H9 (cell line): ENCODE measurements around the gene OCIAD2. TPM values are rescaled to one million over a fixed set of nuclear protein-coding genes. Genes with fewer than 3 reads are reported as not detected.

Experiments
- DNase-seq: peaks from one replicate; pipeline ENCODE4 v3.0.0-alpha.2; 2017
- H2AFZ ChIP-seq: one replicate; pipeline ENCODE4 v1.6.1; 2013; ENCODE audit warnings: mild to moderate bottlenecking, low read length, control low read depth, moderate library complexity
- H2AK5ac ChIP-seq: 2 replicates; pipeline ENCODE4 v1.6.1; 2013; ENCODE audit warnings: low read length, control low read depth, mixed read lengths; ENCODE audit not compliant: insufficient read length
- H2BK120ac ChIP-seq: one replicate; pipeline ENCODE4 v1.6.1; 2013; ENCODE audit warnings: low read depth, mild to moderate bottlenecking, low read length, control low read depth, inconsistent platforms; ENCODE audit not compliant: poor library complexity, severe bottlenecking
- H2BK12ac ChIP-seq: 2 replicates; pipeline ENCODE4 v1.6.1; 2013; ENCODE audit warnings: low read length, control low read depth, mixed read lengths, low read depth; ENCODE audit not compliant: insufficient read length
- H2BK15ac ChIP-seq: 2 replicates; pipeline ENCODE4 v1.6.1; 2013; ENCODE audit warnings: low read depth, low read length, control low read depth
- H2BK20ac ChIP-seq: one replicate; pipeline ENCODE4 v1.6.1; 2013; ENCODE audit warnings: low read depth, mild to moderate bottlenecking, low read length, control low read depth, inconsistent platforms; ENCODE audit not compliant: poor library complexity, severe bottlenecking
- H2BK5ac ChIP-seq: 2 replicates; pipeline ENCODE4 v1.6.1; 2013; ENCODE audit warnings: low read length, control low read depth, mixed read lengths; ENCODE audit not compliant: insufficient read length
- H3K14ac ChIP-seq: 2 replicates; pipeline ENCODE4 v1.6.1; 2013; ENCODE audit warnings: low read length, control low read depth; ENCODE audit not compliant: insufficient read depth
- H3K18ac ChIP-seq: 2 replicates; pipeline ENCODE4 v1.6.1; 2013; ENCODE audit warnings: low read depth, mild to moderate bottlenecking, mixed read lengths, low read length, control low read depth; ENCODE audit not compliant: insufficient read length
- H3K23ac ChIP-seq: 2 replicates; pipeline ENCODE4 v1.6.1; 2013; ENCODE audit warnings: low read length, control low read depth, mixed read lengths, low read depth; ENCODE audit not compliant: insufficient read length
- H3K23me2 ChIP-seq: 2 replicates; pipeline ENCODE4 v1.6.1; 2013; ENCODE audit warnings: low read depth, mild to moderate bottlenecking, mixed read lengths, low read length, control low read depth; ENCODE audit not compliant: insufficient read length, poor library complexity, severe bottlenecking
- H3K27ac ChIP-seq: 2 replicates; pipeline ENCODE4 v1.5.1; 2013; ENCODE audit warnings: low read length, control low read depth, mixed read lengths, low read depth; ENCODE audit not compliant: insufficient read length
- H3K27me3 ChIP-seq: 2 replicates; pipeline ENCODE4 v1.6.1; 2013; ENCODE audit warnings: low read length, control low read depth, inconsistent platforms; ENCODE audit not compliant: insufficient read depth
- H3K4ac ChIP-seq: 2 replicates; pipeline ENCODE4 v1.6.1; 2013; ENCODE audit warnings: low read depth, mild to moderate bottlenecking, control low read depth, inconsistent platforms, low read length, moderate library complexity
- H3K4me1 ChIP-seq: 2 replicates; pipeline ENCODE4 v1.6.1; 2013; ENCODE audit warnings: low read length, control low read depth, inconsistent platforms; ENCODE audit not compliant: insufficient read depth
- H3K4me2 ChIP-seq: 2 replicates; pipeline ENCODE4 v1.6.1; 2013; ENCODE audit warnings: low read length, control low read depth, mixed read lengths; ENCODE audit not compliant: insufficient read length, insufficient read depth
- H3K56ac ChIP-seq: 2 replicates; pipeline ENCODE4 v1.6.1; 2013; ENCODE audit warnings: low read depth, mild to moderate bottlenecking, mixed read lengths, low read length, control low read depth; ENCODE audit not compliant: insufficient read length
- H3K79me1 ChIP-seq: 2 replicates; pipeline ENCODE4 v1.6.1; 2013; ENCODE audit warnings: low read depth, mild to moderate bottlenecking, moderate library complexity, low read length, control low read depth, inconsistent platforms; ENCODE audit not compliant: insufficient read depth, poor library complexity, severe bottlenecking
- H3K79me2 ChIP-seq: 2 replicates; pipeline ENCODE4 v1.6.1; 2013; ENCODE audit warnings: low read length, control low read depth, inconsistent platforms; ENCODE audit not compliant: insufficient read depth
- H3K9ac ChIP-seq: 2 replicates; pipeline ENCODE4 v1.6.1; 2013; ENCODE audit warnings: low read length, control low read depth, mixed read lengths; ENCODE audit not compliant: insufficient read length; ENCODE audit errors: extremely low read depth
- H3K9me3 ChIP-seq: one replicate; pipeline ENCODE4 v1.6.1; 2013; ENCODE audit warnings: low read depth, low read length, inconsistent platforms; ENCODE audit not compliant: control insufficient read depth
- H3T11ph ChIP-seq: one replicate; pipeline ENCODE4 v1.6.1; 2013; ENCODE audit warnings: mild to moderate bottlenecking, low read length, control low read depth, inconsistent platforms
- H4K20me1 ChIP-seq: one replicate; pipeline ENCODE4 v1.6.1; 2013; ENCODE audit not compliant: control insufficient read depth, insufficient read length, insufficient read depth
- H4K5ac ChIP-seq: 2 replicates; pipeline ENCODE4 v1.6.1; 2013; ENCODE audit warnings: low read depth, mild to moderate bottlenecking, mixed read lengths, low read length, control low read depth; ENCODE audit not compliant: insufficient read length
- H4K8ac ChIP-seq: replicated peaks from 2 replicates; pipeline ENCODE4 v1.6.1; 2013; ENCODE audit warnings: low read length, control low read depth, mixed read lengths, low read depth; ENCODE audit not compliant: insufficient read length
- H4K91ac ChIP-seq: 2 replicates; pipeline ENCODE4 v1.6.1; 2013; ENCODE audit warnings: low read depth, mild to moderate bottlenecking, moderate library complexity, mixed read lengths, low read length, control low read depth; ENCODE audit not compliant: insufficient read length
- H3K27ac Mint-ChIP-seq, 3 experiments: 2 replicates in 2 of 3; 3 replicates in 1 of 3; pipeline ENCODE4 v1.8.0; 2020 to 2021; ENCODE audit warnings: mixed read lengths in 3 of 3, mild to moderate bottlenecking in 1 of 3, moderate library complexity in 1 of 3
- H3K27me3 Mint-ChIP-seq: 2 replicates; pipeline ENCODE4 v1.8.0; 2021; ENCODE audit warnings: low read depth, mild to moderate bottlenecking, moderate library complexity, mixed read lengths
- H3K36me3 Mint-ChIP-seq, 3 experiments: 2 replicates in 2 of 3; 3 replicates in 1 of 3; pipeline ENCODE4 v1.8.0; 2020 to 2021; ENCODE audit warnings: low read depth in 3 of 3, mixed read lengths in 3 of 3; ENCODE audit not compliant: insufficient read depth in 1 of 3
- H3K4me1 Mint-ChIP-seq, 2 experiments: 2 replicates each; pipeline ENCODE4 v1.8.0; 2020; ENCODE audit warnings: mixed read lengths in 2 of 2
- H3K4me3 Mint-ChIP-seq, 2 experiments: 2 replicates in 1 of 2; 3 replicates in 1 of 2; pipeline ENCODE4 v1.8.0; 2020 to 2021; ENCODE audit warnings: mild to moderate bottlenecking in 2 of 2, mixed read lengths in 2 of 2, moderate library complexity in 1 of 2
- H3K9me3 Mint-ChIP-seq, 2 experiments: 2 replicates in 1 of 2; 3 replicates in 1 of 2; pipeline ENCODE4 v1.8.0; 2020; ENCODE audit warnings: mild to moderate bottlenecking in 2 of 2, mixed read lengths in 2 of 2, moderate library complexity in 1 of 2
- CTCF ChIP-seq: fragments of 200-600 bp; sonication (generic); conservative IDR thresholded peaks from 3 replicates; pipeline ENCODE4 v1.8.0; 2021; ENCODE audit warnings: antibody characterized with exemption, mild to moderate bottlenecking
- WGBS: extraction: QIAGEN DNeasy Blood & Tissue Kit; methylation state at CpG from one replicate; pipeline ENCODE4 v1.1.7; 2013; ENCODE audit warnings: missing lambda C conversion rate, low lambda C conversion rate, mixed read lengths; ENCODE audit not compliant: insufficient read length; ENCODE audit errors: extremely low coverage; 5-methylcytosine and 5-hydroxymethylcytosine counted together
- total RNA-seq: library from RNA; stranded (reverse); gene quantifications from 2 replicates; pipeline ENCODE4 v1.2.1, GENCODE V29; 2021

The OCIAD2 gene
- total RNA-seq, 1 experiment from 2014 or later = 108 TPM

- no peak overlapping the region for H2BK15ac ChIP-seq
- no peak overlapping the region for H3K23ac ChIP-seq
- no peak overlapping the region for H2AFZ ChIP-seq
- no peak overlapping the region for H2BK5ac ChIP-seq
- peaks cover 4% of the 10 kb centered on the region; the same call in 1 of the 2 replicates for H3K4me1 ChIP-seq
- Mint-ChIP-seq H3K4me1 (no peaks in the 10 kb centered on the region; a peak in 3 of 4 replicates), H3K27me3 (no peaks in the 10 kb centered on the region), H3K27ac (no peak overlapping the region; a peak in 1 of 7 replicates), H3K36me3 (peaks cover 30 to 78% (median 32%) of the 10 kb centered on the region in 3 experiments), H3K9me3 (no peaks in the 10 kb centered on the region), H3K4me3 (no peak overlapping the region)
- no peak overlapping the region for H3K9ac ChIP-seq
- H4K5ac ChIP-seq = no peak overlapping the region
- H3T11ph ChIP-seq = no peak overlapping the region
- no peak overlapping the region for H4K91ac ChIP-seq
- no peak overlapping the region for H2AK5ac ChIP-seq
- H2BK120ac ChIP-seq = no peak overlapping the region
- DNase-seq = no peak
- WGBS = no CpG with 5 or more reads among the region's 4 CpGs
- H2BK12ac ChIP-seq = no peak overlapping the region
- no peak overlapping the region for H3K18ac ChIP-seq
- no peaks in the 10 kb centered on the region for H3K23me2 ChIP-seq
- no peaks in the 10 kb centered on the region for H3K27me3 ChIP-seq
- H3K79me1 ChIP-seq = no peaks in the 10 kb centered on the region
- no peak for TF ChIP-seq CTCF
- no peaks in the 10 kb centered on the region for H3K9me3 ChIP-seq
- no peak overlapping the region for H4K8ac ChIP-seq
- peaks cover 4% of the 10 kb centered on the region; the same call in 1 of the 2 replicates for H3K79me2 ChIP-seq
- H3K4ac ChIP-seq = no peak overlapping the region
- H3K27ac ChIP-seq = no peak overlapping the region
- no peak overlapping the region for H2BK20ac ChIP-seq
- H3K14ac ChIP-seq = no peak overlapping the region
- no peak overlapping the region for H3K56ac ChIP-seq
- H3K4me2 ChIP-seq = no peak overlapping the region
- H4K20me1 ChIP-seq = no peaks in the 10 kb centered on the region
These were observed 6.6 kb downstream of the OCIAD2 start for GRCh38 chr4:48899950-48900349.
